HL-60 (cell line): Measurements from ENCODE around the gene DPPA5.
"Not testable (repeated sequence)": the region's sequence is repeated elsewhere in the genome, so short reads cannot be mapped to it uniquely, and the experiment has no call there.

Source experiments
- DNase-seq, 2 experiments: peaks; one replicate each; pipeline ENCODE4 v3.0.0-alpha.2; 2010 to 2020; ENCODE audit warnings: low read depth in 1 of 2, low spot score in 1 of 2
- H3K27ac ChIP-seq: fragments of 250-450 bp; sonication (Bioruptor Pico); replicated peaks from 2 replicates; pipeline ENCODE4 v1.5.1; 2020; ENCODE audit warnings: mild to moderate bottlenecking, moderate library complexity
- H3K27me3 ChIP-seq: fragments of 250-450 bp; sonication (Bioruptor Pico); 2 replicates; pipeline ENCODE4 v1.5.1; 2021; ENCODE audit warnings: mild to moderate bottlenecking, moderate library complexity; ENCODE audit not compliant: insufficient read depth, poor library complexity, severe bottlenecking
- H3K4me3 ChIP-seq: replicated peaks from 2 replicates; pipeline ENCODE4 v1.5.1; 2011; ENCODE audit warnings: mild to moderate bottlenecking, control low read depth, low read length; ENCODE audit not compliant: insufficient read depth
- CTCF ChIP-seq: IDR thresholded peaks from one replicate; pipeline ENCODE4 v1.5.1; 2011; ENCODE audit warnings: low read length, control low read depth, inconsistent platforms; ENCODE audit not compliant: insufficient read depth
- GABPA ChIP-seq: IDR thresholded peaks from 2 replicates; pipeline ENCODE4 v1.6.1; 2012; ENCODE audit warnings: low read depth
- POLR2AphosphoS5 ChIP-seq: IDR thresholded peaks from 2 replicates; pipeline ENCODE4 v1.6.1; 2012; ENCODE audit warnings: low read depth
- REST ChIP-seq: IDR thresholded peaks from 2 replicates; pipeline ENCODE4 v1.6.1; 2012; ENCODE audit warnings: low read depth; ENCODE audit not compliant: insufficient replicate concordance
- SPI1 ChIP-seq: IDR thresholded peaks from 2 replicates; pipeline ENCODE4 v1.6.1; 2012; ENCODE audit warnings: low read depth, mild to moderate bottlenecking, borderline replicate concordance

Gene DPPA5

GRCh38 chr6:73382462-73383113, 28.5 kb upstream of the DPPA5 start:
- Histone ChIP-seq H3K27me3 (no peaks in the 10 kb centered on the region), H3K4me3 (no peak overlapping the region), H3K27ac (no peak overlapping the region)
- DNase-seq, result no peak
- TF ChIP-seq POLR2AphosphoS5 (no peak), GABPA (no peak), REST (no peak), CTCF (no peak), SPI1 (no peak)

- not testable (repeated sequence) for H3K4me3 ChIP-seq, H3K27me3 ChIP-seq, DNase-seq, H3K27ac ChIP-seq
These were observed 27.5 kb upstream of the DPPA5 start for GRCh38 chr6:73381531-73381930.

- H3K4me3 ChIP-seq, result no peak overlapping the region
- H3K27ac ChIP-seq, result no peak overlapping the region
- no peak for TF ChIP-seq GABPA
- TF ChIP-seq POLR2AphosphoS5, result no peak
- TF ChIP-seq CTCF, result no peak
- no peak for TF ChIP-seq REST
- no peak for TF ChIP-seq SPI1
- no peak for DNase-seq
- H3K27me3 ChIP-seq, result no peaks in the 10 kb centered on the region
These were observed 23.1 kb upstream of the DPPA5 start for GRCh38 chr6:73377225-73377624.

GRCh38 chr6:73375216-73375615, 21.1 kb upstream of the DPPA5 start:
- Histone ChIP-seq H3K27me3 (no peaks in the 10 kb centered on the region), H3K27ac (no peak overlapping the region), H3K4me3 (no peak overlapping the region)
- no peak for DNase-seq
- TF ChIP-seq POLR2AphosphoS5, result no peak
- no peak for TF ChIP-seq SPI1
- no peak for TF ChIP-seq GABPA
- no peak for TF ChIP-seq CTCF
- no peak for TF ChIP-seq REST
